C1 segment of cervical spinal cord (tissue), 14 donors: ENCODE results near the gene KYAT1.

Experiments
- DNase-seq, 14 donors: peaks; one replicate each; lab custom pipeline; 2025; lab: John Stamatoyannopoulos, UW

Gene KYAT1

GRCh38 chr9:128909859-128910258 is 28.1 kb upstream of the KYAT1 start:
- DNase-seq = no peak

GRCh38 chr9:128908372-128908771 is 26.6 kb upstream of the KYAT1 start:
- DNase-seq = no peak

GRCh38 chr9:128906741-128907140 is 25.0 kb upstream of the KYAT1 start:
- no peak for DNase-seq

GRCh38 chr9:128905964-128906363 is 24.2 kb upstream of the KYAT1 start:
- DNase-seq = no peak

GRCh38 chr9:128903871-128904620 is 22.3 kb upstream of the KYAT1 start:
- no peak for DNase-seq

- DNase-seq = no peak
These were observed 21.3 kb upstream of the KYAT1 start for GRCh38 chr9:128903079-128903461.

DNA sequence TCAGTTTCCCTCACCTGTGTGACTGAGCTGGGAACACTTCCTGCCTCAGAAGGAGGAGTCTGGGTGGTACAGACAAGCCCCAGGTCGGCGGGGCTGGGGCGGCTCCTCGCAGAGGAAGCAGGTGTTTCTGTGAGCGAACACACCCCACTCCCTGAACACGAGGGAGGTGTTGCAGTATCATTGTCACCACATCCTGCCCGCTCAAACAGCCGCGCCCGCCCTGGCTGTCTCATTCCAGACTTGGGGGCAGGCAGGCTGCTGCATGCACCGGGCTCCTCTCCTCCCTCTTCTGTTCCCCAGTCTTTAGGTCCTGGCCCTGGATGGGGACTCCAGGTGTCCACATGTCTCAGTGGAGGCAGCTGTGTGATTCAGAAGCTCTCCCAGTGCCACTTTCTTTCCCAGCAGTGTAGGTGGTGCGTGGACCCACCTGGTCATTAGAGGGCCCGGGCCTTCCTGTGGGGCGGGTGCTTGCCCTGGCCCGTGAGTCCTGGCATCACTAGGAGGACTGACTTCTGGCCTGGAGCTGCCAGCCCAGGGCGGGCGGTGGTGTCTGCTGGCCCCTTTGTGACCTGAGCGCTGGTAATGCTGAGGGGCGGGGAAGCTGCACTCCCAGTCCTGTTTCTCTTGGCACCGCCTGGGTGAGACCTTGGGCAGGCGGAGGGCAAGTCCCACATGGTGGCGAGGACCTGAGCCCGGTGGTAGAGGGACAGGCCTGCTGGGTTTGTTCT is 20.8 kb upstream of the KYAT1 start:
- no peak for DNase-seq

DNA sequence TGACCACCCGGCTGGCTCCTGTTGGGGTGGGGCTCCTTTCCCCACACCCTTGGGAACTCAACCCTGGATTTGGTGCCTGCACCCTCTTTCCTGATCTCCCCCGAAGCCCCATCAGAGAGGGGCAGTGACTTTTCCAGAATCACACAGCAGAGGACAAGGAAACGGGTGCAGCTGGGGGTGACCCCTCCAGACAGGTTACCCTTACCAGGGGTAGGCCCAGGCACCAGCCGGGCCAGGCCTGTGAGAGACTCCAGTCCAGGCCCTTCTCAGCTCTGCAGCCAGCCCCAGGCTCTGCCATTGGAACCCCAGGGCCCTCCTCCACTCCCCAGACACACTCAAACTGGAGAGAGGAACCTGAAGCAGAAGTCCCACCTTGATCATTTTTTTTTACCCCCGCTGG is 20.1 kb upstream of the KYAT1 start:
- DNase-seq = no peak

DNA sequence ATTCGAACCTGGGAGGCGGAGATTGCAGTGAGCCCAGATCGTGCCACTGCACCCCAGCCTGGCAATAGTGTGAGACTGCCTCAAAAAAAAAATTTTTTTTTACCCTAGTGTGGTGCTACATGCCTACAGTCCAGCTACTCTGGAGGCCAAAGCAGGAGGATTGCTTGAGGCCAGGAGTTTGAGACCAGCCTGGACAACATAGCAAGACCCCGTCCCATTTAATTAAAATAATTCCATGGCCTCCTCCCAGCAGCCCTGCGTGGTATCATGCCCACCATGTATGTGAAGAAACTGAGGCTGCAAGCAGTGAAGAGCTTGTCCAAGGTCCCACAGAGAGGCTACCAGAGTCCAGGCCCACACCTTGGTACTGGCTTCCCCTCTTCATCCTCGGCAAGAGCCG is 19.6 kb upstream of the KYAT1 start:
- DNase-seq = no peak

DNA sequence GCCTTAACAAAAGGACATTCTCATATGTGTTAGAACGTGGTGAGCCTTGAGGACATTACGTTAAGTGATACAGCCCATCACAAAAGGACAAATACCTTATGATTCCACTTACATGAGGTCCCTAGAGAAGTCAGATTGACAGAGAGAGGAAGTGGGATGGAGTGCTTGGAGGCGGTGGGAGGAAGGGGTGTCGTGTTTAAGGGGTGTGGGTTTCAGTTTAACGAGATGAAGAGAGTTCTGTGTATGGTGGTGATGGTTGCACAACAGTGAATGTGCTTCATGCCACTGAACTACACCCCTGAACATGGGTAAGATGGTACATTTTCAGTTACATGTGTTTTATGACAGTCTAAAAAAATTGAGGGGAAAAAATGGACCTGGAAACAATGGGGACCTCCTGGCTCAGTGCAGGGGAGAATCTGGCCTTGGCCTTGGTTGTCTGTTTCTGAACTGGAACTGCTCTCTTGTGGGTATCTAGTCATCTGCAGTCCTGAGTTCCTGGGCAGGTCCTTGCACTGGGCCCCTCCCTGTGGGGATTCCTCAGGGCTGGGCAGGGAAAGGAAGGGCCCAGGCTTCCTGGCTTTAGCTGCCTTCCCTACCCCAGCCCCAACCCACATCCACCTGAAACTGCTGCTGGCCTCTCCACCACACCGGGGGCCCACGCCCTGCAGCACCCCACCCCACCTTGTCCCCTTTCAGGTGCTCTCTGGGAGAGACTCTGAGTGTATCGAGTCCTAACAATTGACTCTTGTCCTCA is 18.0 kb upstream of the KYAT1 start:
- no peak for DNase-seq

- peak in 5 of 14 donors; percentile 13 to 52 (median 43) for DNase-seq
These were observed 17.3 kb upstream of the KYAT1 start for GRCh38 chr9:128898845-128899565.

DNA sequence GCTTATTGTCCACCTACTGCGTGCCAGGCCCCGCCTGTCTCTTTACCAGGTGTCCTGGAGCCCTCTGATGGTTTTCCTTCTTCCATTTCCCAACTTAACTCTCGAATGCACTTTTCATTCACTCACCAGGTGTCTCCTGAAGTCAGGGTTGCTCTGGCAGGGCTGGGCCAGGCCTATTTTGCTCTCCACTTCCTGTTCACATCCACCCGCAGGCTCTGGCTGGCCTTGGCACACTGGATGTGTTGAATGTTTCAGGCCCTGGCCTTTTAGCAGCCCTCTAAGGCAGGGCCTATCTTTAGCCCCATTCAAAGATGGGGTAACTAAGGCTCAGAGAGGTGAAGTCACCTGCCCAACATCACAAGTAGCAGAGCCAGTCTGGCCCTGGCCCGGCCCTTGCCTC is 16.6 kb upstream of the KYAT1 start:
- DNase-seq = no peak

DNA sequence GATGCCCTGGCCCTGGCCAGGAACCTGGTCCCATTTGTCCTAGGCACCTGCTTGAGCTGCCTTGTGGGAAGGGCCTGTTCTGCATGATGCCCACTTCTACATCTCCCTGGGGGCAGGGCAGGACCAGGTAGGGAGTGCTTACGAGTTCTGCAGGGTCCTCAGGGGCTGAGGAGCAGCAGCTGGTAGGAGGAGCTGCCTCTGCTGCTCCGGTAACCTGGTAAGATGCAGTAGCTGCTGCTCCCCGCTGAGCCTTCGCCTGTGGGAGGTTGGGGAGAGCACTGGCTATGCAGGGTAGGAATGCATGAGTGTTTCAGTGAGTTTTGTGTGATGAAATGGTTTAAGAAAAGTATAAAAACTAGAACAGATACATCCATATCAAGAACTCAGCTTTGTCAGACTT is 13.8 kb upstream of the KYAT1 start:
- no peak for DNase-seq

- DNase-seq = no peak
These were observed 13.0 kb upstream of the KYAT1 start for GRCh38 chr9:128894764-128895163.

- DNase-seq = peak in 2 of 14 donors; percentile 60 to 63
These were observed 11.6 kb upstream of the KYAT1 start for GRCh38 chr9:128893354-128893753.

DNA sequence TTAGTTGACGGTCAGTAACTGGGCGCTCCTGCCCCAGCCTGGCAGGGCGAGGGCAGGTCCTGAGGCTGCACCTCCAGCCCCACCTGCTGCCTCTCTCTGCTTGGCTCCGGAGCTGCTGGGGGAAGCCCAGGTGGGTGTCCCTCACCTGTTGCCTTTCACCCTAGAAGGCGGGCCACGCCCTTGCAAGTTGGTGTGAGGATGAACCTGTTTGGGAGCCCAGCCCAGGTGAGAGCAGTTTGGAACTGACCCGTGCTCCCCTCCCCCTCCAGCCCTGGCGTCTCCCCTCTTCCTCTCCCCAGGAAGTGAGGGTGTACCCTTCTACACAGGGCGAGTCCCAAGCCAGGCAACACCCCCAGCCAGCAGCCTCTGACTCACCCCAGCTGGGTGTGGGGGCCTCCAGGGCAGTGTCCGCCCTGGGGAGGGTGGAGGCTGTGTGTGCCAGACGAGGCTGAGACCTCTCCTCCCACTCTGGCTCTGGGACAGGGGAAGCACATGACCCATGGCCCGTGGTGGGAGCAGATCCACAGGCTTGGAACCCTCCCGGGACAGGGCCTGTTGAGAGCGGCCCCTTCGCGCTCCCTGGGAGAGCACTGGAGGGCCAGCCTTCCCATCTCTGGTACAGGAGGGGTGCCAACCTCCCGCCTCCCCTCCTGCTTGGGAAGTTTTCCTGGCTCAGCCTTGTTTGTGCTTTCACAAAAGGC is 10.6 kb upstream of the KYAT1 start:
- peak; percentile 29 to 99 (median 90) for DNase-seq

GRCh38 chr9:128891321-128892220 is 9.8 kb upstream of the KYAT1 start:
- DNase-seq = no peak

DNA sequence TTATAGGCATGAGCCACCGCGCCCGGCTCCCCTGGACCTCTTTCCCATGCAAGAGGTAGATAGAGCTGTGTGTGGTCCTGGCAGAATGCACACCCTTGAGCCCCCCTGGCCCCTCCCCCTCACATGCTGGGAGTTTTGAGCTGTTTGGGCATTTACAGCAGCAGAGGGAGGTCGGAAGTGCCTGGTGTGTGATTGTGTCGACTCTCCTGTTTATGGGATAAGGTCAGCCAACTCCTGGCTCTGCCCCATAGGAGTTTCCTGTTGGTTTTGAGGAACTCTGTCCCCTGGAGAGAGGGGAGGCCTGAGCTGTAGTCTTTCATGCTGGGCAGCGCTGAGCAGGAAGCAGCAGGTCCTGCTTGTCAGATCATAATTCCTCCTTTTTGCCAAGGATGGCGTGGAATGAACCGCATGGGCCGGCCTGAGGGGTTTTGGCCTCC is 6.2 kb upstream of the KYAT1 start:
- peak in 1 of 14 donors; percentile 21 for DNase-seq

DNA sequence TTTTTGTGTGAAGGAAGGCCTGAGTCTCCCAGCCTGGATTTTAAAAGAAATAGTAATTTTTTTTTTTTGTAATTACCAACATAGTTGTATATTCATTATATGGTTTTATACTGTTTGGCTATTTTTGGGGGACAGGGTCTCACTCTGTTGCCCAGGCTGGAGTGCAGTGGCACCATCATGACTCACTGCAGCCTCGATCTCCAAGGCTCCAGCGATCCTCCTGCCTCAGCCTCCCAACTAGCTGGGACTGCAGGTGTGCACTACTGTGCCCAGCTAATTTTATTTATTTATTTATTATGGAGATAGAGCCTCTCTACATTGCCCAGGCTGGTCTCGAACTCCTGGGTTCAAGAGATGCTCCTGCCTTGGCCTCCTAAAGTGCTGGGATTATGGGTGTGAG is 5.3 kb upstream of the KYAT1 start:
- DNase-seq = no peak
